DND-41 (cell line): ENCODE data around the gene FREY1.

ENCODE experiments used
- CTCF ChIP-seq: IDR thresholded peaks from 2 replicates; pipeline ENCODE4 v1.5.1; 2012; ENCODE audit warnings: borderline replicate concordance, low read length, moderate library complexity, mild to moderate bottlenecking; ENCODE audit not compliant: poor library complexity, severe bottlenecking; ENCODE audit errors: extremely low read depth
- EZH2 ChIP-seq: IDR thresholded peaks from 3 replicates; pipeline ENCODE4 v1.6.1; 2012; ENCODE audit warnings: borderline replicate concordance, low read depth, mild to moderate bottlenecking, moderate library complexity, low read length, inconsistent platforms; ENCODE audit not compliant: severe bottlenecking

DNA sequence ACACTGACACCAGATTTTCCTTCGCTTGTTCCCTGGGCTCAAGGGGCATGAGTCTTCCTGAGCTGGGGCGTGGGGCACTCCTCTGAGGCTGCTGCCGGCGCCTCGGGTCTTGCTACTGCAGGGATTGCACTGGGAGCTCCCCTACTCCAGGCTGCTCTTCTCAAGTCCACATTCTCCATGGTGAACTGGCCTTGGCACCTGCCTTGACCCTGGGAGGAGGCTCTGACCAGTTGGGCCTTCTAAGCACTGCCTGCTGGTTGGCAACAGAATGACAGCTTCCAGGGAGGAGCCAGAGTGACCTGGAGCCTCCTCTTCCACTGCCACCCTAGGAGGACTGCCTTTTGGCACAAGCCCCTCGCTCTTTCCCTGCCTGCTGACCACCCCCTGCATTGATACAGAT is 9.5 kb downstream of the FREY1 start:
- TF ChIP-seq EZH2 (no peak), CTCF (no peak)
